Left lung (tissue), 10 donors: ENCODE results near the gene LSP1. TPM values are rescaled to one million over a fixed set of nuclear protein-coding genes. Genes with fewer than 3 reads are reported as not detected.

Experiments
- ATAC-seq: fragments of 200-7000 bp; cut with Tn5 transposase; one replicate; pipeline ENCODE4 v1.9.1; 2020; ENCODE audit warnings: moderate library complexity
- DNase-seq, 4 donors: peaks; one replicate each; pipeline ENCODE4 v3.0.0-alpha.2; 2013 to 2020
- H3K27ac ChIP-seq, 2 donors: fragments of 200-600 bp; sonication (generic) in 1 of 2; one replicate each; pipeline versions ENCODE4 v1.5.0 to v1.8.0; 2020 to 2021
- H3K27me3 ChIP-seq, 2 donors: fragments of 200-600 bp; sonication (generic) in 1 of 2; one replicate each; pipeline versions ENCODE4 v1.5.0 to v1.8.0; 2020 to 2021
- H3K36me3 ChIP-seq, 2 donors: fragments of 200-600 bp; sonication (generic) in 1 of 2; one replicate each; pipeline versions ENCODE4 v1.5.0 to v1.8.0; 2020 to 2021
- H3K4me1 ChIP-seq, 2 donors: fragments of 200-600 bp; one replicate each; pipeline ENCODE4 v1.8.0; 2021
- H3K4me3 ChIP-seq, 2 donors: fragments of 200-600 bp; sonication (generic) in 1 of 2; one replicate each; pipeline versions ENCODE4 v1.5.0 to v1.8.0; 2020 to 2021; ENCODE audit warnings: mild to moderate bottlenecking in 1 of 2
- H3K9me3 ChIP-seq, 2 donors: fragments of 200-600 bp; sonication (generic) in 1 of 2; one replicate each; pipeline versions ENCODE4 v1.5.0 to v1.8.0; 2020 to 2021
- intact Hi-C, 2 donors: fragments of 100-400 bp; cut with DNase I; formaldehyde crosslinking; loops; one replicate each; pipeline versions ENCODE4 v1.11.2 to v1.14.2; 2022
- polyA plus RNA-seq, 6 donors: library from polyadenylated mRNA; unstranded; fragments of 120-200 nt; gene quantifications; one replicate each; pipeline ENCODE4 v1.2.1, GENCODE V29; 2013; ENCODE audit not compliant: insufficient read length in 6 of 6
- total RNA-seq, 2 donors: library from RNA; stranded (reverse); fragmentation: NEBNext Ultra II Directional; extraction: Animal tissue kit (Norgen Biotek cat#: 25700); gene quantifications; one replicate each; pipeline ENCODE4 v1.2.1, GENCODE V29; 2021
- TF ChIP-seq, protein P1 (sequence below), 2 donors: fragments of 200-600 bp; sonication (generic) in 1 of 2; IDR thresholded peaks; one replicate each; pipeline versions ENCODE4 v1.5.0 to v1.8.0; 2021; ENCODE audit warnings: antibody characterized with exemption in 2 of 2
- donor health status: DM: no; HTN: yes; CAD: no.
- donor health status: DM: no; HTN: no; CAD: no.

The LSP1 gene
- total and polyA plus RNA-seq, 8 donors, result 5.9 to 76.6 (median 7.5) TPM

DNA sequence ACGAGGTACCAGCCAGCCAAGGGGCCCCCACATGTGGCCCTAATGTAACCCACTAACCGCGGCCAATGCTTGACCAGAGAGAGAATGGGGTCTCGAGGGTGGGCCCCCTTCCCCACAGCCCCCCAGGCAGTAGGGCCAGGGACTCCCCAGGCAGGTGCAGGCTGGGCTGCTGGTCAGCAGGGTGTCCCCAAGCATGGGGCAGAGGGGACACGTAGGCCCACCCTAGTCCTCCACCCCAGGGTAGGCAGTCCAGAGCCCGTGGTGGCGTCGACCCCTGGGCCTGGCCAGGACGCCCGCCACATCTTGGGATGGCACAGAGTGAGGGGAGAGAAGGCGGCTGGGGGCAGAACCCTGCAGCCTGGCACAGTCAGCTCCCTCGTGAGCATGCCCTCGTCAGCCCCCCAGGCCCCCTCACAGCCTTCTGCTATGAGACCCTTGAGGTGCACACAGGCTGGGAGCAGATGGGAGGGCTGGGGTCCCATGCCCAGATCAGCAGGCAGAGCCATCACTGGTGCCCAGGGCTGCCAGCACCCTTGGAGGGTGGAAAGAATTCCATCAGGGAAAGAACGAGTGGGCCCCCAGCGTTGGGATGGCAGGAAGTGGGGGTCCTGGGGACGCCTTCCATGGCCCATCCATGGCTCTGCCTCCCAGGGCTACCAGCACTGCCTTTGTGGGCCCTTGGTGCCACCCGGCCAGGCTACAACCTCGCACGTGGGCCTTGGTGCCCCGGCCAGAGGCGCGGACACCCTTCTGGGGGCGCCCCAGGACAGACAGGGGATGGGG lies 72.7 kb downstream of the LSP1 start:
- TF ChIP-seq, protein P1, sequence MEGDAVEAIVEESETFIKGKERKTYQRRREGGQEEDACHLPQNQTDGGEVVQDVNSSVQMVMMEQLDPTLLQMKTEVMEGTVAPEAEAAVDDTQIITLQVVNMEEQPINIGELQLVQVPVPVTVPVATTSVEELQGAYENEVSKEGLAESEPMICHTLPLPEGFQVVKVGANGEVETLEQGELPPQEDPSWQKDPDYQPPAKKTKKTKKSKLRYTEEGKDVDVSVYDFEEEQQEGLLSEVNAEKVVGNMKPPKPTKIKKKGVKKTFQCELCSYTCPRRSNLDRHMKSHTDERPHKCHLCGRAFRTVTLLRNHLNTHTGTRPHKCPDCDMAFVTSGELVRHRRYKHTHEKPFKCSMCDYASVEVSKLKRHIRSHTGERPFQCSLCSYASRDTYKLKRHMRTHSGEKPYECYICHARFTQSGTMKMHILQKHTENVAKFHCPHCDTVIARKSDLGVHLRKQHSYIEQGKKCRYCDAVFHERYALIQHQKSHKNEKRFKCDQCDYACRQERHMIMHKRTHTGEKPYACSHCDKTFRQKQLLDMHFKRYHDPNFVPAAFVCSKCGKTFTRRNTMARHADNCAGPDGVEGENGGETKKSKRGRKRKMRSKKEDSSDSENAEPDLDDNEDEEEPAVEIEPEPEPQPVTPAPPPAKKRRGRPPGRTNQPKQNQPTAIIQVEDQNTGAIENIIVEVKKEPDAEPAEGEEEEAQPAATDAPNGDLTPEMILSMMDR (IDR thresholded peaks at IDR 0.05), result no peak
- Histone ChIP-seq H3K27me3 (peaks cover 0 to 12% of the 10 kb centered on the region in 2 donors), H3K36me3 (no peaks in the 10 kb centered on the region), H3K9me3 (no peaks in the 10 kb centered on the region), H3K27ac (no peak overlapping the region), H3K4me1 (no peaks in the 10 kb centered on the region), H3K4me3 (no peak overlapping the region)
- DNase-seq (peak in 1 of 4 donors; percentile 67), ATAC-seq (no peak)
- intact Hi-C loops, result no loop called here

DNA sequence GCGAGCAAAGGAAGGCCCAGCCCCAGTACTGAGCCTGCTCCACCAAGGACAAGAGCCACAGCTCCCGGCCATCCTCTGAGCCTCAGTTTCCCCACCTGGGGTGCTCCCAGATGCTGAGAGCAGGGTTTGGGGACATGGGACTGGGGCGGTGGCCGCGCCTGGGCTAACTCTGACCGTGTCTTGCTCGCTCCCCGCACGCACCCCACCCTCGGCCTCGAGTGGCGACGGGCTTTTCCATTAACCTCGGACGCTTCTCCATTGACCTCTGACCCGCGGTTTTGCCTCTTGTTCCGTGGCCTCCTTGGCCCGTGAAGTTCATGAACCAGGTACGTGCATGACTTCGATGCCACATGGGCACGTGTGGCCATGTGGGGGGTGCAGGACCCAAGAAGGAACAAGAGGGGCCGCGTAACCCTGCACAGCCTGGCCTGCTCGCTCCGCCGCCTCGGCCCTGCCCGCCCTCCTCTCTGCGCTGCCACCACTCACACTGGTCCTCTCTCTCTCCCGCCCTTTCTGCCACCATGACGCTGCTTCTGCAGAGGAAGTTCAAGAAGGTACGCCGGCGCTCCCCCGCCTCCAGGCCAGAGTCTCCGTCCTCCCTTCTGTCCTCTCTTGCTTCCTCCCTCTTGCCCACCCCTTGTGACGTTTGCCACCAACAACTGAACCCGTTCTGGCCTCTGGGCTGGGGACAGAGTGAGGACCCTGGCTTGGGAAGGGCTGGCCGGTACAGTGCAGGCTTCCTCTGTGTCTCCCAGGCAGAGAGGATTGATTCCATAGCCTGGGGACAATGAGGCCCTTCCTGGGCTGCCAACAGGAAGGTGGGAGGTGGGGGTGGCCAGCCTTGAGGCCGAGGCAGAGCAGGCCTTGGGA lies 73.5 kb downstream of the LSP1 start:
- Histone ChIP-seq H3K27ac (no peak overlapping the region), H3K4me1 (no peaks in the 10 kb centered on the region), H3K9me3 (no peaks in the 10 kb centered on the region), H3K4me3 (no peak overlapping the region), H3K27me3 (peaks cover 0 to 16% of the 10 kb centered on the region in 2 donors), H3K36me3 (no peaks in the 10 kb centered on the region)
- DNase-seq, result peak in 1 of 4 donors; percentile 71
- TF ChIP-seq, protein P1 (IDR thresholded peaks at IDR 0.05), result no peak
- ATAC-seq, result no peak
- intact Hi-C loops, result no loop called here

DNA sequence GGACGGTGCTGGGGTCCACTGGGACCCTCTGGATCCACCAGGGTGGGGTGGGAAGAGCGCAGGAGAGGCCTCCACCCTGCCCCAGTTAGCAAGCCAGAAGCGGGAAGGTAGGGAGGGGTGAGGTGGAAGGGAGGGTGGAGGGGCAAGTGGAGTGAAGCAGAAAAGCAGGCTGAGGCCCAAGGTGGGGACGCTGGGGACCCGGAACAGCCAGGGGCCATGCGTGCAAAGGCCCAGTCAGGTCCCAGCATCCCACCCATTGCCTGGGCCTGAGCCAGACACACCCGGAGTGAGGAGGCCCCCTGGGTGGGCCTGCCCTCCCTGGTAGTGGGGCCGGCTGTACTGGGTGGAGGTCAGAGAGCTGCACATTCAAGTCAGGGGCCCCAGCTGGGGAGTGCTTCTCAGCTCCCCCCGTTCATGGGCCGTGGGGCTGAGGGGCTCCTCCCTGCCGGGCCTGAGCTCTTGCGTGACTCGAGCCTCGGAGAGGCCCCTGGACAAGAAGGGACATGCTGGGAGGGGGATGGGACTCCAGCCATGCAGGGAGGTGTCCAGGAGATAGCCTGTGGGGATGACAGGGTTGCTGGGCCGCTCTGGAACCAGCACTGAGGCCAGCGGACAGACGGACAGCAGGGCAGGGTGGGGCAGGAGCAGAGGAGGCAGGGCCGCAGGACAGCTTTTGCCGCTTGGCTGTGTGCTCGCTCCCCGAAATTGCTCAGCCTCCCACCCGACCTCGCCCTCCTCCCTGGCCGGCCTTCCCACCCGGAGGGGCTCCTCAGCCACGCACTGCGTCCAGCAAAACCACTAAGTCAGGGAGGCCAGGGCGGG lies 74.4 kb downstream of the LSP1 start:
- Histone ChIP-seq H3K9me3 (no peaks in the 10 kb centered on the region), H3K27ac (no peak overlapping the region), H3K4me1 (no peaks in the 10 kb centered on the region), H3K36me3 (no peaks in the 10 kb centered on the region), H3K27me3 (peaks cover 0 to 20% of the 10 kb centered on the region in 2 donors), H3K4me3 (no peak overlapping the region)
- DNase-seq (peak in 1 of 4 donors; percentile 73), ATAC-seq (no peak)
- TF ChIP-seq, protein P1 (IDR thresholded peaks at IDR 0.05), result no peak
- intact Hi-C loops, result no loop called here

DNA sequence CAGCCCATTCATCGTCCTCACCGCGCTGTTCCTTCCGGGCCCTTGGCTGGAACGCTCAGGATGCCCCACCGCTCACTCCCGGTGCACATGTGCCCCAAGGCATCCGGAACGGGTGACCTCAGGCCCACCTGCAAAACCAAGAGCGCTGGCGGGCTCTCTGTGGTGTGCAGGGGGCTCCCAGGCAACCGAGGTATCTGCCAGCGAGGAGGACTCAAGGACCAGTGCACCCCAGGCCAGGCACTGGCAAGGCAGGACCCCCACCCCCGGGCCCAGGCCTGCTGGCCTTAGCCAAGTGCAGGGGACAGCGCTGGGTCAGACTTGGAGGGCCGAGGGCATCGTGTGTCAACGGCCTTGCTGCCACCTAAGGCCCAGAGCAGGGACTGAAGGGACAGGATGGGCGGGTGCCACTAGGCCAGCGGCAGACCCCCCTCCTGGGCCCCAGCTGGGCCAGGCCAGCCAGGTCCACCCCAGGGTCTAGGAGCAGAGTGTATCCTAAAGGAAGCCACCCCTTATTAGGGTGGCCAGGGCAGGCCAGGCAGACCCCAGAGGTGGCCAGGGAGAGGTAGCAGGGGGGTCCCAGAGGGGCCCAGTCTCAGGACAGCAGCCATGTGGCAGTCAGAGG lies 75.1 kb downstream of the LSP1 start:
- Histone ChIP-seq H3K27ac (no peak overlapping the region), H3K36me3 (no peaks in the 10 kb centered on the region)

More for the DNA sequence above, 75.1 kb downstream of the LSP1 start:
- intact Hi-C loops, result no loop called here
- TF ChIP-seq, protein P1 (IDR thresholded peaks at IDR 0.05), result no peak
- ATAC-seq, result no peak
- no peaks in the 10 kb centered on the region for H3K4me1 ChIP-seq
- no peaks in the 10 kb centered on the region for H3K9me3 ChIP-seq
- no peak for DNase-seq
- H3K27me3 ChIP-seq, result peaks cover 0 to 20% of the 10 kb centered on the region in 2 donors
- no peak overlapping the region for H3K4me3 ChIP-seq
